ENCODE data around the gene DYSF. TPM values are rescaled to one million over a fixed set of nuclear protein-coding genes. Genes with fewer than 3 reads are reported as not detected.

Gene DYSF
- polyA plus RNA-seq, 1 of the 3 experiments (the other 2 are of a cell fraction), result 0.10 TPM

GRCh38 chr2:71571945-71572344, 118.6 kb downstream of the DYSF start:
- Histone ChIP-seq H3K79me2 (ENCODE audit: insufficient read depth) (no peaks in the 10 kb centered on the region), H3K4me3 (ENCODE audit: low read depth in 2 of 2, low read length in 1 of 2) (no peak overlapping the region), H2AFZ (ENCODE audit: low read depth) (no peak overlapping the region), H3K9me2 (no peaks in the 10 kb centered on the region), H3K27me3 (ENCODE audit: insufficient read depth) (no peaks in the 10 kb centered on the region), H3F3A (replicated peaks; ENCODE audit: insufficient read depth) (no peaks in the 10 kb centered on the region), H3K36me3 (replicated peaks in 1 of 2; ENCODE audit: control insufficient read depth in 1 of 2, insufficient read depth in 2 of 2, low read length in 1 of 2) (no peaks in the 10 kb centered on the region), H3K4me2 (no peak overlapping the region), H3K4me1 (ENCODE audit: control insufficient read depth in 1 of 2, insufficient read depth in 2 of 2, low read depth in 1 of 2, low read length in 1 of 2) (no peaks in the 10 kb centered on the region), H3K27ac (ENCODE audit: low read depth in 2 of 2, low read length in 1 of 2) (no peak overlapping the region), H3K9me3 (no peaks in the 10 kb centered on the region), H3K9ac (no peak overlapping the region), H4K20me1 (ENCODE audit: insufficient read depth) (no peaks in the 10 kb centered on the region)
- no peak for DNase-seq
- POLR2A ChIA-PET, result no interaction called here
- no peak for TF ChIP-seq MAX (IDR thresholded peaks at IDR 0.05; ENCODE audit: low read depth)
- TF ChIP-seq USF1 (IDR thresholded peaks at IDR 0.05; ENCODE audit: borderline replicate concordance, low read depth), result no peak
- 30% methylated on average over 1 of the region's 1 CpG for WGBS (ENCODE audit: low lambda C conversion rate)
- CTCF ChIA-PET, result no interaction called here

GRCh38 chr2:71575966-71576365, 122.6 kb downstream of the DYSF start:
- WGBS (ENCODE audit: low lambda C conversion rate), result 73% methylated on average over 5 of the region's 5 CpGs
- ChIA-PET CTCF (interaction anchor here (1.0 kb wide), 1 partner anchor 28 kb away, joined by 4 read pairs; no protein-coding TSS in a partner anchor), POLR2A (interaction anchor here (0.5 kb wide), 1 partner anchor 30 kb away, joined by 3 read pairs; no protein-coding TSS in a partner anchor)
- Histone ChIP-seq H3K4me1 (ENCODE audit: control insufficient read depth in 1 of 2, insufficient read depth in 2 of 2, low read depth in 1 of 2, low read length in 1 of 2) (no peaks in the 10 kb centered on the region), H3K4me3 (ENCODE audit: low read depth in 2 of 2, low read length in 1 of 2) (no peak overlapping the region), H3K79me2 (ENCODE audit: insufficient read depth) (no peaks in the 10 kb centered on the region), H3K4me2 (no peak overlapping the region), H3K36me3 (replicated peaks in 1 of 2; ENCODE audit: control insufficient read depth in 1 of 2, insufficient read depth in 2 of 2, low read length in 1 of 2) (no peaks in the 10 kb centered on the region), H4K20me1 (ENCODE audit: insufficient read depth) (no peaks in the 10 kb centered on the region), H3K27me3 (ENCODE audit: insufficient read depth) (no peaks in the 10 kb centered on the region), H2AFZ (ENCODE audit: low read depth) (no peak overlapping the region), H3K27ac (ENCODE audit: low read depth in 2 of 2, low read length in 1 of 2) (no peak overlapping the region), H3F3A (replicated peaks; ENCODE audit: insufficient read depth) (no peaks in the 10 kb centered on the region), H3K9me2 (no peaks in the 10 kb centered on the region), H3K9me3 (no peaks in the 10 kb centered on the region), H3K9ac (no peak overlapping the region)
- TF ChIP-seq TEAD4 (IDR thresholded peaks at IDR 0.05; ENCODE audit: borderline replicate concordance, insufficient read depth), result no peak
- TF ChIP-seq ELF1 (IDR thresholded peaks at IDR 0.05), result no peak
- no peak for TF ChIP-seq MXI1 (IDR thresholded peaks at IDR 0.05; ENCODE audit: low read depth, low read length)
- no peak for DNase-seq

- H3K9me3 ChIP-seq, result no peaks in the 10 kb centered on the region
- no peaks in the 10 kb centered on the region for H3K27me3 ChIP-seq (ENCODE audit: insufficient read depth)
- no peaks in the 10 kb centered on the region for H3K9me2 ChIP-seq
- 74% methylated on average over 16 of the region's 16 CpGs for WGBS (ENCODE audit: low lambda C conversion rate)
- no peaks in the 10 kb centered on the region for H4K20me1 ChIP-seq (ENCODE audit: insufficient read depth)
- H3K27ac ChIP-seq (ENCODE audit: low read depth in 2 of 2, low read length in 1 of 2), result no peak overlapping the region
- H3K4me2 ChIP-seq, result no peak overlapping the region
- no peak for DNase-seq
- no peaks in the 10 kb centered on the region for H3F3A ChIP-seq (replicated peaks; ENCODE audit: insufficient read depth)
- H3K4me1 ChIP-seq (ENCODE audit: control insufficient read depth in 1 of 2, insufficient read depth in 2 of 2, low read depth in 1 of 2, low read length in 1 of 2), result no peaks in the 10 kb centered on the region
- no peak overlapping the region for H2AFZ ChIP-seq (ENCODE audit: low read depth)
- no peaks in the 10 kb centered on the region for H3K79me2 ChIP-seq (ENCODE audit: insufficient read depth)
- H3K9ac ChIP-seq, result no peak overlapping the region
- no peaks in the 10 kb centered on the region for H3K36me3 ChIP-seq (replicated peaks in 1 of 2; ENCODE audit: control insufficient read depth in 1 of 2, insufficient read depth in 2 of 2, low read length in 1 of 2)
- TF ChIP-seq TEAD4 (IDR thresholded peaks at IDR 0.05; ENCODE audit: borderline replicate concordance, insufficient read depth) (no peak), TAF1 (IDR thresholded peaks at IDR 0.05; ENCODE audit: borderline replicate concordance, low read depth, low read length) (no peak), IRF3 (IDR thresholded peaks at IDR 0.05; ENCODE audit: low read depth, low read length) (no peak), MXI1 (IDR thresholded peaks at IDR 0.05; ENCODE audit: low read depth, low read length) (no peak), RAD21 (IDR thresholded peaks at IDR 0.05; ENCODE audit: low read length) (no peak), CTCF (IDR thresholded peaks at IDR 0.05) (no peak), RFX5 (IDR thresholded peaks at IDR 0.05; ENCODE audit: low read length) (no peak)
- H3K4me3 ChIP-seq (ENCODE audit: low read depth in 2 of 2, low read length in 1 of 2), result no peak overlapping the region
- ChIA-PET CTCF (no interaction called here), POLR2A (no interaction called here)
These were observed 123.2 kb downstream of the DYSF start for GRCh38 chr2:71576541-71576940.
